ENCODE measurements around the gene MICALL1.
"Not testable (repeated sequence)": the region's sequence is repeated elsewhere in the genome, so short reads cannot be mapped to it uniquely, and the experiment has no call there.

The MICALL1 gene

DNA sequence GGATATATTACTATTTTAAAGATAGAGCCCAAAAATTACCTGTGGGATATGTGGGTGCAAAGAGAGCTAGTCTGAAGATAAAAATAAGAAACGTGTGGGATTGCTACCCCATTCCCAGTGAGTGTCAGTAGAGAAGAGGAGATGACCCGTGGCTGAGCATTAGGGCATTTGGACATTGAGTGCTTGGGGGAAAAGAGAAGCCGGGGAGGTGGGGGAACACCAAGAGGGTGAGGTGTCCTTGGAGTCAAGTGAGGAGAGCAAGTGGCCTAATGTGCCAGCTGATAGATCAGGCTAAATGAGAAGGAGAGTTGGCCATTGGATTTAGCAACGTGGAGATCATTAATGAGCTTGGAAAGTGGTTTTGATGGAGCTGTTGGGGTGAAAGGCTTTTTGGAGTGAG lies 48.6 kb downstream of the MICALL1 start:
- DNase-seq (ENCODE audit: low read depth in 2 of 2): no peak

DNA sequence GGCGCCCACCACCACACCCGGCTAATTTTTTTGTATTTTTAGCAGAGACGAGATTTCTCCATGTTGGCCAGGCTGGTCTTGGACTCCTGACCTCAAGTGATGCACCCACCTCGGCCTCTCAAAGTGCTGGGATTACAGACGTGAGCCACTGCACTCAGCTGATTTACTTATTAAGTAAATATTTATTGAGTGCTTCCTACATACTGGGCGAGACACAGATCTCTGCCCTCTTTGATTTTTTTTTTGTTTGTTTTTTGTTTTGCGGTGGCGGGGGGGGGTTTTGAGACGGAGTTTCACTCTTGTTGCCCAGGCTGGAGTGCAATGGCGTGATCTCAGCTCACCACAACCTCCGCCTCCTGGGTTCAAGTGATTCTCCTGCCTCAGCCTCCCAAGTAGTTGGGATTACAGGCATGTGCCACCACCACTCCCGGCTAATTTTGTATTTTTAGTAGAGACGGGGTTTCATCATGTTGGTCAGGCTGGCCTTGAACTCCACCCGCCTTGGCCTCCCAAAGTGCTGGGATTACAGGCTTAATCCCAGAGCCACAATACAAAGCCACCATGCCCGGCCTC lies 49.8 kb downstream of the MICALL1 start:
- not testable (repeated sequence) for DNase-seq (ENCODE audit: low read depth in 2 of 2)

DNA sequence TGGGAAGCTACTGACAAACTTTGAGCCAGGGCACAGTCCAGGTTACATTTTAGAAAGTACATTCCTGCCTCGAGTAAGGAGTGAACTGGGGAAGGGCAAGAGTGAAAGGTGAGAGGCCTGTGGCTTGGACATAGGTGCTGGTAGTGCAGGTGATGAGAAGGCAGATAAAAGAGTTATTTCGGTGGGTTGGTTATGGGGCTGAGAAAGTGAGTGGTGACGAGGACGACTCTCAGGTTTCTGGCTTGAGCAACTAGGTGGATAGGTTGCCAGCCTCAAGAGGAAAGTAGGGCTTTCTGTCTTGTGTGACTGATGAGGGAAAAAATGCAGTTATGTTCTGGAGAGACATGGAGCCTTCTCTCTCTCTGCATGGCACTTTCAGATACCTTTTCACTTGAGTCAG lies 51.1 kb downstream of the MICALL1 start:
- no peak for DNase-seq (ENCODE audit: low read depth in 2 of 2)

DNA sequence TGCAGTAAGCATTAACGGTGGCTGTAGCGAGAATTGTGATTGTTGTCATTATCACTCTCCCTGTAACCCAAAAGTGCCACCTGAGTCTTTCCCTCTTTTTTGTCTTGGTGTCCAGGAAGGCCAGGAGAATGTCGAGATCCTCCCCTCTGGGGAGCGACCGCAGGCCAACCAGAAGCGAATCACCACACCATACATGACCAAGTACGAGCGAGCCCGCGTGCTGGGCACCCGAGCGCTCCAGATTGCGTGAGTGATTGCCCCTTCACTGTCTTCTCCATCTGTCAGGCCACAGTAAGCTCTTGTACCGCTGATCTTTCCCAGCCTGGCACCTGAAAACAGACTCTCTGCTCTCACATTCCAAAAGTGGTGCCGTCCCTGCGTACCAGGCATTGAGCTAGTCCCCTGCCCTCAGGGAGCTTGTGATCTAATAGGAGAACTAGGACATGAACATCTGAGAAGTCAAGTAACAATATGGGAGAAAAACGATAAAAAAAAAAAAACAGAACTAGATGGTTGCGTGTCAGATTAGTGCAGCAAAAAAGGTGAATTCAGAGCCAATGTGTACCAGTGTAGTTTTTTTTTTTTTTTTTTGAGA lies 53.2 kb downstream of the MICALL1 start:
- no peak for DNase-seq (ENCODE audit: low read depth in 2 of 2)

DNA sequence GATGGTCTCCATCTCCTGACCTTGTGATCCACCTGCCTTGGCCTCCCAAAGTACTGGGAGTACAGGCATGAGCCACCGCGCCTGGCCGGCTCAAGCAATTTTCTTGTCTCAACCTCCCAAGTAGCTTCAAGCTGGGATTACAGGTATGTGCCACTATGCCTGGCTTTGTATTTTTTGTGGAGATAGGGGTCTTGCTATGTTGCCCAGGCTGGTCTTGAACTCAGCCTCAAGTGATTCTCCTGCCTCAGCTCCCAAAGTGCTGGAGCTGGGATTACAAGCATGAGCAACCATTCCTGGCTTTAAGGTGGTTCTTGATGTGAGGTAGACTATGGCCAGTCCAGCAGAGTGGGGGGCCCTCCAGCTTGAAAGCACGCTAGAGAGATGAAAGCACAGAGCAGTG lies 55.0 kb downstream of the MICALL1 start:
- DNase-seq (ENCODE audit: low read depth in 2 of 2): no peak

DNA sequence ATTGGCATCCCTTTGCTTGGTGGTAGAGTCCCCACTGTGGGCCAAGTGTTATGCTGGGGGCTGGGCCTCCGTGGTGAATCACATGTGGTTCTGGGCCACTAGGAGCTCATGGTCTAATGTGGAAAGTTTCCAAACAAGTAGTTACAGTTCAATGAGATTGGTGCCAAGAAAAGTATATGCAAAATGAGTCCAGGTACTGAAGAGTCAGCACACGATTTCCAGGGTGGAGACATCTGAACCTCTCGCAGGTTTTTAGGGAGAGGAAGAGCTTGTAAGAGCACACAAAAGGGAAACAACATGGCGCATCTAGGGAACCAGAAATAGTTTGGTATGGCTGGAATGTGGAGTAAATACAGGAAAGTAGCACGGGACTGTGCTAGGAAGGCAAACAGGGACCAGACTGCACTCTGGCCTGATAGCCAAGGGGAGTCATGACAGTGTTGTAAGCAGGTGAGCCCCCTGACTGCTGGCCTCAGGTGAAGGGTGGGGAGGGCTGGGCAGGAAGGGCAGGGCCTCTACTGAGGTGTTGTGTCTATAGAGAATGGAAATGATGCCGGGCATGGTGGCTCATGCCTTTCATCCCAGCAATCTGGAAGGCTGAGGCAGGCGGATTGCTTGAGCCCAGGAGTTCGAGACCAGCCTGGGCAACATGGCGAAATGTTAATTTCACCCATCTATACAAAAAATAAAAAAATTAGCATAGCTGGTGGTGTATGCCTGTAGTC lies 60.0 kb downstream of the MICALL1 start:
- no peak for DNase-seq (ENCODE audit: low read depth in 2 of 2)

DNA sequence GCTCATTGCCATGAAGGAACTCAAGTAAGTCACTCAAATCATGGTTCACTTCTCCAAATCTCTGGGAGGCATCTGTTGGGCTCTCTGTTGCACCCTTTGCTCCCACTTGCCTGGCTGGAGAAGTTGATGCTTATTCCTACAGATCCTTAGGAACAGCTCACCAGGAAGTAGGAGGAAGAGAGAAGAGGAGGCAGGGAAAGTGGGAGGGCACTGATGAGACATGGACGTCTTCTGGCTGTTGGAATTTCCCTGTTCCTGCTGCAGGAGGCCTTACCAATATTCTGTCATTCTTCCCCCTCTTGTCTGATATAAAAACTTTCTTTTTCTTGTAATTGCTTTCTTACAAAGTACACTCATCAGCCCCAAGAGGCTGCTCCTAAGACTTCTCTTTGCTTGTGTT lies 61.0 kb downstream of the MICALL1 start:
- DNase-seq (ENCODE audit: low read depth in 2 of 2): no peak

DNA sequence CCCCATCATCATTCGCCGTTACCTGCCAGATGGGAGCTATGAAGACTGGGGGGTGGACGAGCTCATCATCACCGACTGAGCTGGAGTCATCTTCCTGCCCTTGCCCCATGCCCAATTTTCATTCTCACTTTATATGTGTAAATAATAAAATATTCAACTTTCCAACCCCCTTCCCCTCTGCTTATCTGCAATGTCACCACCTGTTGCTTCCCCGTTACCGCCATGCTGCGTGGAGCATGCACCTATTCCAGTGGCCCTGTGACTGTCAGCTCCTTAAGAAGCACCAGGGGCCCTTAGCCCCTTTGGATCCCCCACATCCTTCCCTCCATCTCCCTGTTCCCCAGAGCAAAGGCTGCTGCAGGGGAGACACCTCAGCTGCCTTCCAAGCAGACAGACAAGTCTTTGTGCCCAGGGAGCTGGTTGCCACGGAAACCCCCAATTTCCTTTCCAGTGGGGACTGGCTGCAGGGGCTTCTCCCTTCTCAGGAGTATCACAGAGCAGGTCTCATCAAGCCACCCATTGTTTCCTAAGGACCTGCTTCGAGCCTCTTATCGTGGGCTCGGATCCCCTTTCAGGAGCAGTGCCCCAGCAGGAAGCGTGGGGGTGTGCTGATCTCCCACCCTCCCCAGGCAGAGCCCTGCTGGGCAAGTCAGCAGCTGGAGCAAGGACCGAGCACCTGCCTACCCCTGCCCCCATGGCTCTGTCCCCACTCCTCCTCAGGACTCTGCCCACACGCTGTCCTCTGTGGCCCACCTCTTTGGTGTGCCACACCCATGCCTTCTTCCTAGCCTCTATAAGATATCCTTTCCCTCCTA lies 61.7 kb downstream of the MICALL1 start:
- DNase-seq (ENCODE audit: low read depth in 2 of 2): no peak

DNA sequence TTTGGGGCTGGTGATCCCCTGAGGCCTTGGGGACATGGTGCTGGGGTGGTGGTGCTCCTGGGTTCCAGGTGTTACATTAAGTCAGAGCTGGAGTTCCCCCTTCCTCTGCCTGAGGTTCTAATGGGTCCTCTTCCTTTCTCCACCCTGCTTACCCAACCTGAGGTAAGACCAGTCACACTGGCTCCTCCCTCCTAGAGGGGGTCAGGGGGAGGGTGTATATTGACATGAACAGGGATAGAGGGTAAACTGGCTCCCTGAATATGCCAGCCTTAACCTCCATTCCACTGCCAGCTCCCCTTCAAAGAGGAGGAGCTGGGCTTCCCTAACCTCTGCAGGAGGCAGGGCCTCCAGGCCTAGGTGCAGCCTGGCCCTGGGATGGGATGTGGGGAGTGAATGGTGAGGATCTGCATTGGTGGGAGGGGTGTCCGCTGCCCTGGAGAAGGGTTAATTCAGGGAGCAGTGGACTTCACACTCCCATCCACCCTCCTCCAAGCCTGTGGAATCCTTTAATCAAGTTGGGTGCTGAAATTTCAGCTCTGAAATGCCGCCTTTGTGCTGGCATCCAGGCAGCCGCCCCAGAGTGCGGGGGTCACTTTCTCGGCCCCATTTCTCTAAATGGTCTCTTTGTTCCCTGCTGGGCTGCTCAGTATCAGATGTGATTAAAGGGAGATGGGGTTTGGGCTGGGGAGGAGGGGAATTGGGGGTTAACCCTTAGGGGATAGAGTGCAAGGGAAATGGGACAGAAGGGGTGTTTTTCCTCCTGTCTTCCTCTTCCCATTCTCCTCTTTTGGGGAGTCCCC lies 62.6 kb downstream of the MICALL1 start:
- DNase-seq (ENCODE audit: low read depth in 2 of 2): no peak

DNA sequence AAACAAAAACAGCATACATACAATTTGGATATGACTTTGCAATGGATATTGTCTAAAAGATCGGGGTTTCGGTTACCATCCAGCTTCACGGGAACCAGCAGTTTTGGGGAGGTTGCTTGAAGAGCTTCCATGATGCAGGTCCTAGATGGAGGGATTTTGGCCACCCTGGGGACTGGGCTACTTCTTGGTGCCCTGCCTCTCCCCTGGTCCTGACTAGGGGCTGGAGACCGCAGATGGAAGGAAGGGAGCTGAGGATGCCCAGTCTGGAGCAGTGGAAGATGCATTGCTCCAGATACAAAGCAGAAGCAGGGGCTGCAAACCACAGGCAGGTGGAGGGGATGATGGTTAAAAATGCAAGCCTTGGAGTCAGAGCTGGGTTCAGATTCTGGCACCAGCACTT lies 64.8 kb downstream of the MICALL1 start:
- DNase-seq (ENCODE audit: low read depth in 2 of 2): no peak

DNA sequence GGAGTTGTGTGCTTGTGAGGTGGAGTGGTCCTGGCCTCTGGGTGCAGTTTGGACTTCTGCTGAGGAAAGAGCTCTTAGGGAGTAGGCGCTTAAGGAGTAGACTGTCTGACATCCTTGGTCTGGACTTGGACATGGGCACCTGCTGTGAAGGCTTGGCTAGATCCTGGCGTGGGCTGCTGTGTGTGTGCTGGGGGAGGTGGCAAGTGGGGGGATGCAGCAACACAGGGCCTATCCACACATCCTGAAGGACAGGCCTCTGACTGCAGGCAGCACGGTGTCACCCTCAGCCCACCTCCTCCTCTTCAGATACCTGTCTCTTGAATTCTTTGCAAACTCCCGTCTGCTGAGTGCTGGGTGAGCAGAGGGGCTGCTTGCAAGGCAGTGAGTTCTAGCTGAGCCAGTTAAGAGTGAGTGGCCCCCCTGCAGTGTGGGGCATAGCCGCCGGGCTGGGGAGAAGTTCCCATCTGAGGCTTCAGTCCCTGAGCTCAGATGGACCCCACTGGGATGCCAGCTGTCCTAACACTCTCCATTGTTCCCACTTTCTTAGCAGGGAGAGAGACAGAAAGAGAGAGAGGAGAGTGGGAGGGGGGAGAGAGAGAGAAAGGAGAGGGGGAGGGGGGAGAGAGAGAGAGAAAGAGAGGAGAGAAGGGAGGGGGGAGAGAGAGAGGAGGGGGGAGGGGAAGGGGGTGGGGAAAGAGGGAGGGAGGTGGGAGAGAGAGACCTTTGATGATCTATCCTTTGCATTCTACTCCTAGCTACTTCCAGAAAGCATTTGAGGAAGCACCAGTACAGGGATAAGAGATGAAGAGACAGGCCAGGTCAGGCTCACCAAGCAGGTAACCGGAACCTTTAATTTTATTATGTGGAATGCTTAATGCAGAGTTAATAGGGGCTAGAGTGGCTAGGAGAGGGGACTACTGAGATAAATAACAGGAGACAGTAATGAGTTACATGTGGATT lies 65.7 kb downstream of the MICALL1 start:
- DNase-seq (ENCODE audit: low read depth in 2 of 2): no peak

DNA sequence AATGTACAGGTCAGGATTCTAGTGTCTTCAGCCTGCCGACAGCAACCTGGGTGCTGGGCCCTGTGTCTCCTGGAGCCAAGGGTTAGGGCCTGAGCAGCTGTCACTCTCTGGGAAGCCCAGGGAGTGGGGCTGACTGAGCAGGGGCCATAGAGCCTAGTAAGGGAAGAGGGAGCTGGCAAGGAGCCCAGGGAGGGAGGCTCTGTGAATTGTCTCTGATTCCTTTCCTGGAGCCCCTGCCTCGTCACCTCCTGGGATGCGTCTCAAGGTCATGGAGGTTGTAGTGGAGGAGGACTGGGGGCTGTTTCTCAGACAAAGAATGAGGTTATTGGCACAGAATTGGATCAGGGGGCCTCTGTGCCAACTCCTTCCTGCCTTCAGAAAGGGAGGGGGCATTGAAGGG lies 66.4 kb downstream of the MICALL1 start:
- DNase-seq (ENCODE audit: low read depth in 2 of 2): no peak

DNA sequence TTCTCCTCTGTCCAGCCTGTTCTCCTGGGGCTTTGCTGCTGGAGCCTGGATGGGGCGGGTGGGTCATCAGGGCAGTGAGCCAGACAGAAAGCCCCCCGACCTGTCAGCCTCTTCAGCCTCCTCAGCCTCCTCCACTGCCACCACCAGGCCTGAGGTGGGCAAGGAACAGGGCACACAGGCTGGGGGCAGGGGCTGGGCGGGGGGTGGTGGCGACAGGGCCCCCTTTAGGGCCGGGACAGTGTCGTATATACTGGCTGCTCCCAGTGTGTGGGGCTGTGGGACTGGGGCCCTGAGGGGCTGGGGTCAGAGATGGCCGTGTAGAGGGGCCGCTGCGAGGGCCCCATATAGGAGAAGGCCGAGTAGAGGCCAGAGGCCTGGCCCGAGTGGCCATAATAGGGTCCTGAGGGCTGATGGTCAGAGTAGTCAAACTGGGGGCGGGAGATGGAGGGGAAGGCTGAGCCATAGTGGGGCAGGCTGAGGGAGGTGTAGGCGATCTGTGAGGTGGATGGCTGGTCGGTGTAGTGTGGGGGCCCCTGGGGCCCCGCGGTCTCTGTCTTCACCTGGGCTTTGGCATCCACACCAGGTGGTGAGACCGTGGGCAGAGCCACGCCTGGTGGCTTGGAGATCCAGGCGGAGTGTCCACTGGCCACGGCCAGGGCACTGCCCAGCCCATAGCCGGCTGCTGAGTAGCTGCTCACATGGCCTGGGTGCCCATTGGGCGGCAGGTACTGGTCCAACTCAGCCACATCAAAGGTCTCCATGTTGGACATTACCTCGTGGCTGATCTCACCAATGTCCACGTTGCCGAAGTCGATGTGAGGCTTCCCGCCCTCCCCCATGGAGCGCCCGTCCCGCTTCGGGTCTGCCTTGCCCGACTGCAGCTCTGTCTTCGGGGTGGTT lies 67.4 kb downstream of the MICALL1 start:
- DNase-seq (ENCODE audit: low read depth in 2 of 2): no peak

DNA sequence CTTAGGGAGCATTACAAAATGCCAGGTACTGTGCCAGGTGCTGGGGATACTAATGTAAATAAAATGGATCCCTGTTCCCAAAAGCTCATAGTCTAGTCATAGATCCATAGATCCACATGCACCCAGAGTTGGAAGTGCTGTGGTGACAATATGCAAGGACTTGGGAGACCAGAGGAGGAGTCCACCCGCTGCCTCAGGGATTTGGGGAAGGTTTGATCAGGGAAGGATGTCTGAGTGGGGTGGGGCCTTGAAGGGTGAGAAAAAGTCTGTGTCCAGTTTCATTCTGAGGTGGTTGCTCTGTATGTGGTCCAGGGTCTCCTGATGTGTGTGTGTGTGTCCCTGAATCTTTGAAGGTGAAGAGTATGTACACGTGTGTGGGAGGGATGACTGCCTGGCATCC lies 69.1 kb downstream of the MICALL1 start:
- no peak for DNase-seq (ENCODE audit: low read depth in 2 of 2)

DNA sequence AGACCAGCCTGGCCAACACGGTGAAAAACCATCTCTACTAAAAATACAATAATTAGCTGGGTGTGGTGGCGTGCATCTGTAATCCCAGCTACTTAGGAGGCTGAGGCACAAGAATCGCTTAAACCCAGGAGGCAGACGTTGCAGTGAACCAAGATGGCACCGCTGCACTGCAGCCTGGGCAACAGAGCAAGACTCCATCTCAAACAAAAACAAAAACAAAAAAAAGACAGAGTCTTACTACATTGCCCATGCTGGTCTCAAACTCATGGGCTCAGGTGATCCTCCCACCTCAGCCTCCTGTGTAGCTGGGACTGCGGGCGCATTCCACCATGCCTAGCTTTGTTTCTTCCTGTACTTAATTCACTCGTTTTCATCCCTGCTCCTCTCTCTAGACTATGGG lies 69.9 kb downstream of the MICALL1 start:
- not testable (repeated sequence) for DNase-seq (ENCODE audit: low read depth in 2 of 2)

DNA sequence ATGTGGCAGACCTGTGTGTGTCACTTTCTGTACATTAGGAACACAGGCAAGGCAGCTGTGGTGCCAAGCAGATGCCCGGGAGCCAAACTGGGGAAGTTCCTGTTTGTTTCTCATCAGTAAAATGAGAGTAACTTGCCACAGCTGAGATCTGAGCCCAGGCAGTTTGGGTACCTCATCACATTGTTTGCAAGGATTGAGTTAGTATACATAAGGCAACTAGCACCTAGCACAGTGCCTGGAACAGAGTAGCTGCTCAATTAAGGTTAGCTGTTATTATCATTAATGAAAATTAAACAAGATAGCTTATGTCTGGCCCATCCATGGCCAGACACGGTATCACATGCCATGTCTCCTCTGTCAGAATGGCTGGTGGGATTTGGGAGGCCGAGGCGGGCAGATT lies 70.5 kb downstream of the MICALL1 start:
- DNase-seq (ENCODE audit: low read depth in 2 of 2): no peak

DNA sequence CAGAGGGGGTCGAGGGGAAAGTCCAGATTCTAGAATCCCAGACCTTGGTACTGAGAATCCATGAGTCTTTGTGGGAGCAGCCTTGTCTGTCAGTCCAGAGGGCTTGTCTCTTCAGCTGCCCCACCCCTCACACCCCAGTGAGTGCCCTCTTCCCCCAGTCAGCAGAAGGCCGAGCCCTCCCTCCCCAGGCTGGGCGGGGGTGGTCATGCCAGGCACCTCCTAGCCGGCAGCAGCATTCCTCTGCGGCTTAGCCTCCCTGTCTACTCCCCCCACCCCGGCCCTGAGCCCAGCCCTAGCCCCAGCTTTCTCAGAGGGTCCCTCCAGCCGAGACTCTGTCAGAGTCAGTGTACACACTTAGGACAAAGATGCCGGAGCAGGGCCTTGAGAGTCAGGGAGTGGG lies 73.7 kb downstream of the MICALL1 start:
- no peak for DNase-seq (ENCODE audit: low read depth in 2 of 2)

DNA sequence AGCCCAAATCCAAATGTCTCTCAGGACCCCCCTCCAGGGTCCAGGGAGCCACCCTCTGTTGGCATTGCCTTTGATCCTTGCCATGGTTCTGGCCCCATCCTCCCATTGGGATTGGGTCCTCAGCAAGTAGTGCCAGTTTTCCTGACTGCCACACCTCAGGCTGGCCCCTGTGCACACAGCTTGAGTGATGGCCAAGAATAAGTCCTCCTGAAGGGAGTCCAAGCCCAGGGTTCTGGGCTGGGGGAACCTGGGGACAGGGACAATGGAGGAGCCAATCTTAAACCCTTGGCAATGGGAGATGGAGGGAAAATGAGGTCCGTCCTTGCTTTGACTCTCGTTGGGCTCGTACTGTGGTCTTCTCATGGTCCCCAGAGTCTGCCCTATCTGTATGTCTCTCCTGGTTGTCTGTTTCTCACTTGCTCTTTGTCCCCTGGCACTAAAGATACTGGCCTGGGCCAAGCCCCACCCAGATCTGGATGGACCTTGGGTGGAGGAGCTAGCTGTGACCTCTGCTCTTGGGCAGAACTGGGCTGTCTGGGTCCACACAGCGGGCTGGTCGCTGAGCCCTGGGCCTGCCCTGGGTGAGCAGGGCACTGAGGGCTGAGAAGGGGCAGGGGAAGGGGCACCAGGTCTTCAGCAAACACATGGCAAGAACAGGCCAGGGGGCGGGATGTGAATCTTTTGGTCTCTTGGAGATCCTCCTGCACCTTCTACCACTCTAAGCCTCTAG lies 75.3 kb downstream of the MICALL1 start:
- DNase-seq (ENCODE audit: low read depth in 2 of 2): no peak
